BE2C (cell line): ENCODE results near the gene SYNPO2.
"Not testable (repeated sequence)": the region's sequence is repeated elsewhere in the genome, so short reads cannot be mapped to it uniquely, and the experiment has no call there.

Experiments
- DNase-seq: peaks from one replicate; pipeline ENCODE4 v3.0.0-alpha.2; 2020
- H3K27me3 ChIP-seq: fragments of 250-450 bp; sonication (Bioruptor Pico); 2 replicates; pipeline ENCODE4 v1.5.1; 2020; ENCODE audit warnings: mild to moderate bottlenecking
- H3K36me3 ChIP-seq: fragments of 250-450 bp; sonication (Bioruptor Pico); 2 replicates; pipeline ENCODE4 v1.5.1; 2020; ENCODE audit warnings: mild to moderate bottlenecking
- H3K4me1 ChIP-seq: fragments of 250-450 bp; sonication (Bioruptor Pico); 2 replicates; pipeline ENCODE4 v1.5.1; 2020
- H3K4me3 ChIP-seq: 2 replicates; pipeline ENCODE4 v1.5.1; 2011; ENCODE audit warnings: low read depth, low read length
- H3K9me3 ChIP-seq: fragments of 250-450 bp; sonication (Bioruptor Pico); 2 replicates; pipeline ENCODE4 v1.5.1; 2020
- CTCF ChIP-seq: IDR thresholded peaks from 2 replicates; pipeline ENCODE4 v1.5.1; 2012; ENCODE audit warnings: mild to moderate bottlenecking, low read depth, low read length

The SYNPO2 gene

GRCh38 chr4:118968813-118969212 lies 80.2 kb downstream of the SYNPO2 start:
- peaks cover 69% of the 10 kb centered on the region for H3K4me1 ChIP-seq
- H3K27me3 ChIP-seq, result no peaks in the 10 kb centered on the region
- peaks cover 25% of the 10 kb centered on the region for H3K36me3 ChIP-seq
- H3K9me3 ChIP-seq, result no peaks in the 10 kb centered on the region
- no peak for DNase-seq
- no peak for TF ChIP-seq CTCF
- no peak overlapping the region for H3K4me3 ChIP-seq

GRCh38 chr4:118969359-118969758 lies 80.7 kb downstream of the SYNPO2 start:
- no peaks in the 10 kb centered on the region for H3K9me3 ChIP-seq
- no peak overlapping the region for H3K4me3 ChIP-seq
- peaks cover 26% of the 10 kb centered on the region for H3K36me3 ChIP-seq
- peaks cover 72% of the 10 kb centered on the region for H3K4me1 ChIP-seq
- H3K27me3 ChIP-seq, result no peaks in the 10 kb centered on the region
- DNase-seq, result peak; percentile 61
- TF ChIP-seq CTCF, result peak; percentile 77

- no peak for DNase-seq
- Histone ChIP-seq H3K4me1 (peaks cover 60% of the 10 kb centered on the region), H3K27me3 (no peaks in the 10 kb centered on the region), H3K36me3 (peaks cover 26% of the 10 kb centered on the region), H3K9me3 (no peaks in the 10 kb centered on the region), H3K4me3 (no peak overlapping the region)
- TF ChIP-seq CTCF, result no peak
These were observed 83.5 kb downstream of the SYNPO2 start for GRCh38 chr4:118972167-118972566.

- H3K4me3 ChIP-seq, result no peak overlapping the region
- peaks cover 50% of the 10 kb centered on the region for H3K4me1 ChIP-seq
- TF ChIP-seq CTCF, result no peak
- no peaks in the 10 kb centered on the region for H3K9me3 ChIP-seq
- no peak for DNase-seq
- no peaks in the 10 kb centered on the region for H3K27me3 ChIP-seq
- peaks cover 27% of the 10 kb centered on the region for H3K36me3 ChIP-seq
These were observed 84.6 kb downstream of the SYNPO2 start for GRCh38 chr4:118973295-118973694.

GRCh38 chr4:118974758-118975157 lies 86.1 kb downstream of the SYNPO2 start:
- peaks cover 48% of the 10 kb centered on the region for H3K4me1 ChIP-seq
- no peaks in the 10 kb centered on the region for H3K9me3 ChIP-seq
- H3K36me3 ChIP-seq, result peaks cover 33% of the 10 kb centered on the region
- no peaks in the 10 kb centered on the region for H3K27me3 ChIP-seq
- TF ChIP-seq CTCF, result no peak
- no peak for DNase-seq
- H3K4me3 ChIP-seq, result no peak overlapping the region

- Histone ChIP-seq H3K36me3 (peaks cover 38% of the 10 kb centered on the region), H3K27me3 (no peaks in the 10 kb centered on the region), H3K9me3 (no peaks in the 10 kb centered on the region), H3K4me3 (no peak overlapping the region), H3K4me1 (peaks cover 43% of the 10 kb centered on the region)
- no peak for DNase-seq
- TF ChIP-seq CTCF, result no peak
These were observed 87.0 kb downstream of the SYNPO2 start for GRCh38 chr4:118975449-118976192.

- not testable (repeated sequence) for DNase-seq, H3K4me3 ChIP-seq, H3K27me3 ChIP-seq, H3K9me3 ChIP-seq
- peaks cover 40% of the 10 kb centered on the region for H3K4me1 ChIP-seq
- H3K36me3 ChIP-seq, result peaks cover 38% of the 10 kb centered on the region
These were observed 87.5 kb downstream of the SYNPO2 start for GRCh38 chr4:118976193-118976560.

GRCh38 chr4:118977100-118977499 lies 88.4 kb downstream of the SYNPO2 start:
- H3K4me1 ChIP-seq, result peaks cover 39% of the 10 kb centered on the region
- not testable (repeated sequence) for H3K9me3 ChIP-seq, H3K4me3 ChIP-seq, DNase-seq, H3K27me3 ChIP-seq
- peaks cover 38% of the 10 kb centered on the region for H3K36me3 ChIP-seq
